Fibroblast of lung (primary cell): ENCODE data around the gene ENPEP. TPM values are rescaled to one million over a fixed set of nuclear protein-coding genes. Genes with fewer than 3 reads are reported as not detected.
A peak's percentile ranks its signal among the peaks of the same experiment; 100 is the strongest.

ENCODE experiments used
- DNase-seq, 2 donors: peaks; one replicate each; pipeline versions ENCODE4 v3.0.0 to v3.0.0-alpha.2; 2010; ENCODE audit warnings: low read depth in 2 of 2
- H2AFZ ChIP-seq: 2 replicates; pipeline ENCODE4 v1.5.1; 2012; ENCODE audit warnings: low read length, control low read depth, inconsistent platforms
- H3K27ac ChIP-seq: 2 replicates; pipeline ENCODE4 v1.5.1; 2011; ENCODE audit warnings: low read length, control low read depth; ENCODE audit not compliant: insufficient read depth
- H3K27me3 ChIP-seq: 2 replicates; pipeline ENCODE4 v1.5.1; 2011; ENCODE audit warnings: mild to moderate bottlenecking, low read length; ENCODE audit not compliant: control insufficient read depth, insufficient read depth
- H3K36me3 ChIP-seq: 2 replicates; pipeline ENCODE4 v1.5.1; 2011; ENCODE audit warnings: low read length; ENCODE audit not compliant: control insufficient read depth, insufficient read depth
- H3K4me1 ChIP-seq: 2 replicates; pipeline ENCODE4 v1.5.1; 2011; ENCODE audit warnings: low read length; ENCODE audit not compliant: control insufficient read depth, insufficient read depth; ENCODE audit errors: extremely low read depth
- H3K4me2 ChIP-seq: 2 replicates; pipeline ENCODE4 v1.5.1; 2011; ENCODE audit warnings: low read length, control low read depth; ENCODE audit not compliant: insufficient read depth; ENCODE audit errors: extremely low read depth
- H3K4me3 ChIP-seq, 4 experiments: fragments of 200-600 bp in 1 of 4; sonication (generic) in 1 of 4; replicated peaks in 1 of 4; 2 replicates each; pipeline ENCODE4 v1.5.1; 2011 to 2016; ENCODE audit warnings: low read length in 4 of 4, low read depth in 3 of 4, mild to moderate bottlenecking in 3 of 4, control low read depth in 2 of 4, inconsistent platforms in 1 of 4, mixed read lengths in 1 of 4; ENCODE audit not compliant: insufficient read depth in 1 of 4; ENCODE audit errors: control extremely low read depth in 1 of 4
- H3K79me2 ChIP-seq: 2 replicates; pipeline ENCODE4 v1.5.1; 2012; ENCODE audit warnings: mild to moderate bottlenecking, low read length, inconsistent platforms; ENCODE audit not compliant: control insufficient read depth, insufficient read depth
- H3K9ac ChIP-seq: 2 replicates; pipeline ENCODE4 v1.5.1; 2011; ENCODE audit warnings: mild to moderate bottlenecking, low read length, control low read depth; ENCODE audit not compliant: insufficient read depth
- H3K9me3 ChIP-seq: 2 replicates; pipeline ENCODE4 v1.5.1; 2012; ENCODE audit warnings: low read depth, low read length; ENCODE audit not compliant: control insufficient read depth, insufficient read depth
- H4K20me1 ChIP-seq: 2 replicates; pipeline ENCODE4 v1.5.1; 2011; ENCODE audit warnings: low read length; ENCODE audit not compliant: control insufficient read depth, insufficient read depth; ENCODE audit errors: extremely low read depth
- EZH2 ChIP-seq: IDR thresholded peaks from 2 replicates; pipeline ENCODE4 v1.5.1; 2012; ENCODE audit warnings: low read length, control low read depth, mild to moderate bottlenecking; ENCODE audit errors: missing control alignments
- polyA plus RNA-seq, 2 donors: library from polyadenylated mRNA; depleted of rRNA in 1 of 2; stranded (reverse) in 1 of 2; unstranded in 1 of 2; fragments of >200 nt; gene quantifications; 2 replicates each; pipeline ENCODE4 v1.2.1, GENCODE V29; 2011 to 2012; ENCODE audit warnings: missing spikeins in 1 of 2
- total RNA-seq: library from RNA; depleted of rRNA; stranded (reverse); fragments of >200 nt; gene quantifications from 2 replicates; pipeline ENCODE4 v1.2.1, GENCODE V29; 2014
- TF ChIP-seq, protein P1 (sequence below), 2 donors: IDR thresholded peaks in 1 of 2; conservative IDR thresholded peaks in 1 of 2; 1 replicate in 1 of 2; 2 replicates in 1 of 2; pipeline ENCODE4 v1.5.1; 2011 to 2012; ENCODE audit warnings: low read length in 2 of 2, control low read depth in 1 of 2, inconsistent platforms in 1 of 2, low read depth in 1 of 2, mild to moderate bottlenecking in 1 of 2

ENPEP gene
- total and polyA plus RNA-seq, 2 donors (not counting 1 experiment from before 2014, with no cell fraction given), result 0.28 TPM; not detected in 1

DNA sequence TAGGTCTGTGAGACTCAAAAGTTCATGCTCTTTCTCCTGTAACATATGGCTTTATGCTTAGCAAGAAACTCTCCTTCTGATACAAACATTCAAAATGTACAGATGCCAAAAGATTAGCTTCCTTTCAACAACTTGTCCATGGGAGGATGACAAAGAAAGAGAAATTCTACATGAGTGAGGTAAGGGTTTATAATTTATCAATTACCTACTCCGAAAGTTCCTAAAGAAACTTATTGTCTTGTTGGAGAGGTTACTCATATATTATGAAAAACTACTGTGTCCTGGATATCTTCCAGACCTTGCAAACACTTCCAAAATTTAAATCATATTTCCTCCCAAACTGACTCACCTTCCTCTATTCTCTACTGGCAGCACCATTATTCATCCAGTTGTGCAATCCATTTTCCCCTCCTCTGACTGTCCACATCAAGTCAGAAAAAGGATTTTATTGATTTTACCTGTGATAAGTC is 65.1 kb downstream of the ENPEP start:
- Histone ChIP-seq H2AFZ (no peak overlapping the region), H3K4me2 (no peak overlapping the region), H3K9me3 (no peaks in the 10 kb centered on the region), H3K36me3 (no peaks in the 10 kb centered on the region), H3K4me3 (no peak overlapping the region), H3K79me2 (no peaks in the 10 kb centered on the region), H3K27me3 (no peaks in the 10 kb centered on the region), H4K20me1 (no peaks in the 10 kb centered on the region), H3K9ac (no peak overlapping the region), H3K4me1 (no peaks in the 10 kb centered on the region), H3K27ac (no peak overlapping the region)
- peak; percentile 39 to 91 for DNase-seq
- TF ChIP-seq, protein P1, sequence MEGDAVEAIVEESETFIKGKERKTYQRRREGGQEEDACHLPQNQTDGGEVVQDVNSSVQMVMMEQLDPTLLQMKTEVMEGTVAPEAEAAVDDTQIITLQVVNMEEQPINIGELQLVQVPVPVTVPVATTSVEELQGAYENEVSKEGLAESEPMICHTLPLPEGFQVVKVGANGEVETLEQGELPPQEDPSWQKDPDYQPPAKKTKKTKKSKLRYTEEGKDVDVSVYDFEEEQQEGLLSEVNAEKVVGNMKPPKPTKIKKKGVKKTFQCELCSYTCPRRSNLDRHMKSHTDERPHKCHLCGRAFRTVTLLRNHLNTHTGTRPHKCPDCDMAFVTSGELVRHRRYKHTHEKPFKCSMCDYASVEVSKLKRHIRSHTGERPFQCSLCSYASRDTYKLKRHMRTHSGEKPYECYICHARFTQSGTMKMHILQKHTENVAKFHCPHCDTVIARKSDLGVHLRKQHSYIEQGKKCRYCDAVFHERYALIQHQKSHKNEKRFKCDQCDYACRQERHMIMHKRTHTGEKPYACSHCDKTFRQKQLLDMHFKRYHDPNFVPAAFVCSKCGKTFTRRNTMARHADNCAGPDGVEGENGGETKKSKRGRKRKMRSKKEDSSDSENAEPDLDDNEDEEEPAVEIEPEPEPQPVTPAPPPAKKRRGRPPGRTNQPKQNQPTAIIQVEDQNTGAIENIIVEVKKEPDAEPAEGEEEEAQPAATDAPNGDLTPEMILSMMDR (conservative IDR thresholded peaks at IDR 0.05 in 1 of 2, IDR thresholded peaks at IDR 0.05 in 1 of 2; ENCODE audit: low read depth in 1 of 2, low read length in 2 of 2), result no peak
- TF ChIP-seq EZH2, result no peak

DNA sequence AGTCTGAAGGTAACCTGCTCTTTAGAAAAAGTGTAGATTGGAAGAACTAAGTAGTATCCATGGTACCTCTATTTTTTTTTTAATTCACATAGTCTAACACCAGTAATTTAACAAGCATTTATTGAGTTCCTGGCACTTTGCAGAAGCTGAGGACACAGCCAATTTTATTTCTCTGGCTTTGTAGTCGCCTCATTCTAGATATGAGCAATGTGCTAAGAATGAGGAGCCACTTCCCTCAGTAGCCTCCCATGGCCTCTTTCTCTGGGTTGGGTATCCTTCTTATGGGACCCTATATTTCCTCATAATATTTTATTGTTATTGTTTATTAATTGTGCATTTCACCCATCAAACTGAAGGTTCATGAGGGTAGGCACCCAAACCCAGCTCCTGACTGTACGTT is 67.6 kb downstream of the ENPEP start:
- Histone ChIP-seq H3K27me3 (no peaks in the 10 kb centered on the region), H3K9ac (no peak overlapping the region), H3K79me2 (no peaks in the 10 kb centered on the region), H3K27ac (no peak overlapping the region), H3K36me3 (no peaks in the 10 kb centered on the region), H2AFZ (no peak overlapping the region), H3K4me2 (no peak overlapping the region), H3K4me1 (no peaks in the 10 kb centered on the region), H4K20me1 (no peaks in the 10 kb centered on the region), H3K9me3 (no peaks in the 10 kb centered on the region), H3K4me3 (no peak overlapping the region)
- TF ChIP-seq, protein P1 (conservative IDR thresholded peaks at IDR 0.05 in 1 of 2, IDR thresholded peaks at IDR 0.05 in 1 of 2; ENCODE audit: low read depth in 1 of 2, low read length in 2 of 2), result no peak
- no peak for TF ChIP-seq EZH2
- peak in 1 of 2 donors; percentile 33 for DNase-seq

- no peak for DNase-seq
These were observed 68.6 kb downstream of the ENPEP start for GRCh38 chr4:110544594-110544993.

More at GRCh38 chr4:110544594-110544993, 68.6 kb downstream of the ENPEP start:
- H3K9ac ChIP-seq, result no peak overlapping the region
- no peak overlapping the region for H3K27ac ChIP-seq
- no peaks in the 10 kb centered on the region for H3K79me2 ChIP-seq
- no peak overlapping the region for H2AFZ ChIP-seq
- H3K4me1 ChIP-seq, result no peaks in the 10 kb centered on the region
- H3K9me3 ChIP-seq, result no peaks in the 10 kb centered on the region
- no peak overlapping the region for H3K4me3 ChIP-seq
- no peak overlapping the region for H3K4me2 ChIP-seq
- no peaks in the 10 kb centered on the region for H3K27me3 ChIP-seq
- TF ChIP-seq, protein P1 (conservative IDR thresholded peaks at IDR 0.05 in 1 of 2, IDR thresholded peaks at IDR 0.05 in 1 of 2; ENCODE audit: low read depth in 1 of 2, low read length in 2 of 2), result no peak
- TF ChIP-seq EZH2, result no peak
- H3K36me3 ChIP-seq, result no peaks in the 10 kb centered on the region
- no peaks in the 10 kb centered on the region for H4K20me1 ChIP-seq
